Thymus (tissue), 11 donors: ENCODE results near the gene CABP7. TPM values are rescaled to one million over a fixed set of nuclear protein-coding genes. Genes with fewer than 3 reads are reported as not detected.

Experiments
- DNase-seq, 9 donors: peaks; one replicate each; pipeline ENCODE4 v3.0.0-alpha.2; 2013; ENCODE audit warnings: low spot score in 9 of 9, low read depth in 6 of 9, missing footprints in 1 of 9
- H3K27ac ChIP-seq, 2 donors: one replicate each; pipeline ENCODE4 v1.5.1; 2013; ENCODE audit warnings: control low read depth in 1 of 2, low read depth in 1 of 2, low read length in 1 of 2, mild to moderate bottlenecking in 1 of 2, moderate library complexity in 1 of 2
- H3K27me3 ChIP-seq, 2 donors: one replicate each; pipeline ENCODE4 v1.5.1; 2013; ENCODE audit warnings: low read length in 1 of 2; ENCODE audit not compliant: control insufficient read depth in 2 of 2, insufficient read depth in 1 of 2
- H3K36me3 ChIP-seq, 2 donors: one replicate each; pipeline ENCODE4 v1.5.1; 2013; ENCODE audit warnings: low read length in 1 of 2, mild to moderate bottlenecking in 1 of 2, moderate library complexity in 1 of 2; ENCODE audit not compliant: control insufficient read depth in 2 of 2, insufficient read depth in 2 of 2
- H3K4me1 ChIP-seq, 2 donors: one replicate each; pipeline ENCODE4 v1.5.1; 2013; ENCODE audit warnings: low read length in 2 of 2; ENCODE audit not compliant: control insufficient read depth in 2 of 2, insufficient read depth in 2 of 2
- H3K4me3 ChIP-seq, 2 donors: one replicate each; pipeline ENCODE4 v1.5.1; 2013; ENCODE audit warnings: low read length in 2 of 2, control low read depth in 1 of 2, mild to moderate bottlenecking in 1 of 2
- H3K9me3 ChIP-seq, 2 donors: one replicate each; pipeline ENCODE4 v1.5.1; 2013; ENCODE audit warnings: low read length in 1 of 2, mild to moderate bottlenecking in 1 of 2; ENCODE audit not compliant: control insufficient read depth in 2 of 2, insufficient read depth in 1 of 2
- WGBS: extraction: QIAGEN DNeasy Blood & Tissue Kit; methylation state at CpG from one replicate; pipeline ENCODE4 v1.1.7; 2013; 5-methylcytosine and 5-hydroxymethylcytosine counted together
- polyA plus RNA-seq: library from polyadenylated mRNA; stranded (reverse); fragments of 200-250 nt; gene quantifications from one replicate; pipeline ENCODE4 v1.2.3, GENCODE V29; 2013
- total RNA-seq: library from RNA; stranded (reverse); fragments of 120-200 nt; gene quantifications from one replicate; pipeline ENCODE4 v1.2.4, GENCODE V29; 2013
- donor health status: healthy.

CABP7 gene
- total and polyA plus RNA-seq, 2 donors, result 0.14 to 0.52 TPM

DNA sequence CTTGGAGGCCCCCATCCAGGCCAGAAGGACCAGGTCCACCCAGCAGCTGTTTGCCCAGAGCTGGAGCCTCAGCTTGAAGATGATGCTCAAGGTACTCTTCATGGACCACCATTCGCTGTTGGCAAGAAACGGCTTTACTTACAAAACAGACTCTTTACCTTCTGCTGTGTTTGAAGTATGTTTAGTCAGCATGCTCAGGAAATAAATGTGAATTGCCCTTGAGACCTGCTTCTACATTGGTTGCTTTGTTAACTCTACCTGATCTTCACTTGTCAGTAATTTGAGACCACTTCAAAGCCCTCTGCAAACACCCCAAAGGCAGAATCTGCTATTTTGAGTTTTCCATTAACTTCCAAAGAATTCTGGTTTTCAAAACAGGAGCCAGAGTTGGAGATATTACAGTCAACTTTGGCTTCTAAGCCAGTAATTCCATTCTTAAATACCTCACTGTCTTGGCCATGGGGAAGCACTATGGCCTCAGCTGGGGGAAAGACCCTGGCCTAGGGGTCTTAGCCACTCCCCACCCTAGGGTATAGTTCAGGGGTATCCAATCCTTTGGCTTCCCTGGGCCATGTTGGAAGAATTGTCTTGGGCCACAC is 50.0 kb downstream of the CABP7 start:
- H3K27me3 ChIP-seq, result no peaks in the 10 kb centered on the region
- H3K9me3 ChIP-seq, result no peaks in the 10 kb centered on the region
- DNase-seq, result no peak
- peaks cover 19 to 20% of the 10 kb centered on the region in 2 donors for H3K36me3 ChIP-seq
- over 99% methylated on average over 2 of the region's 2 CpGs for WGBS
- H3K27ac ChIP-seq, result no peak overlapping the region
- peaks cover 11 to 16% of the 10 kb centered on the region in 2 donors for H3K4me1 ChIP-seq
- no peak overlapping the region for H3K4me3 ChIP-seq

DNA sequence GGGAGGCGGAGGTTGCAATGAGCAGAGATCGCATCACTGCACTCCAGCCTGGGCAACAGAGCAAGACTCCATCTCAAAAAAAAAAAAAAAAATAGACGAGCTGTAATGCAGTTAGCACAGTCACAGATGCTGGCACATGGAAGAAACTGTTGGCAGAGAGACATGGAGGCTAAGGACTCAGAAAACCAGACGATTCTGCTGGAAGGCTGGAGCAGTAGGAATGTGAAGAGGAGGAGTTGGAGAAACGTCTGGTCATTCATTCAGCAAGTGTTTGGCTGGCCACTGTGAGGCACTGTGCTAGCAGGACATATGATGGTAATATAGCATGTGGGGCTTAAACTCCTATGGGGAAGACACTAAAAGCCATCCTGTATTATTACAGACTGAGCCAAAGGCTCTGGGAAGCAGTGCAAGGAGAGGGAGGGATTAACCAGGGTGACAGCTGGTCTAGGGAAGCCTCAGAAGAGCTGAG is 52.4 kb downstream of the CABP7 start:
- no peaks in the 10 kb centered on the region for H3K27me3 ChIP-seq
- H3K27ac ChIP-seq, result no peak overlapping the region
- peaks cover 19 to 20% of the 10 kb centered on the region in 2 donors for H3K36me3 ChIP-seq
- H3K4me1 ChIP-seq, result peaks cover 7 to 8% of the 10 kb centered on the region in 2 donors
- no peak for DNase-seq
- H3K4me3 ChIP-seq, result no peak overlapping the region
- H3K9me3 ChIP-seq, result no peaks in the 10 kb centered on the region
- 91% methylated on average over 5 of the region's 5 CpGs for WGBS

DNA sequence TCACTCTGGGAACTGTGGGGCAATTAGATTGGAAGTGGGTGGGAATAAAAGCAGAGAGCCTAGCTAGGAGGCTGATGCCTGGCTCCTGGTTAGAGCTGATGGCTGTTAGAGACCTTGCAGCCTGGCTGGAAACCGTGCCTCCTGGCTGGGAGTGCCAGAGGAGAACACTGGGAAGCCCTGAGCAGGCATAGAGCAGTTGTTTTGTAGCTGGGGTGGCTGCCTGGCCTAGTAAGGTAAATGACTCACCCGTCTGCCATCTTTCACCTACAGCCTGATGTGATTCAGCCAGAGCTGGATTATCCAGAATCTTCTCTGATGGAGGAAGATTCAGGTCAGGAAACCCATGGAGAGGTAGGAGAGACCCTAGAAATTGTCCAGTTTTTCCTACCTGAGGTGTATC is 53.4 kb downstream of the CABP7 start:
- 96% methylated on average over 2 of the region's 2 CpGs for WGBS

DNA sequence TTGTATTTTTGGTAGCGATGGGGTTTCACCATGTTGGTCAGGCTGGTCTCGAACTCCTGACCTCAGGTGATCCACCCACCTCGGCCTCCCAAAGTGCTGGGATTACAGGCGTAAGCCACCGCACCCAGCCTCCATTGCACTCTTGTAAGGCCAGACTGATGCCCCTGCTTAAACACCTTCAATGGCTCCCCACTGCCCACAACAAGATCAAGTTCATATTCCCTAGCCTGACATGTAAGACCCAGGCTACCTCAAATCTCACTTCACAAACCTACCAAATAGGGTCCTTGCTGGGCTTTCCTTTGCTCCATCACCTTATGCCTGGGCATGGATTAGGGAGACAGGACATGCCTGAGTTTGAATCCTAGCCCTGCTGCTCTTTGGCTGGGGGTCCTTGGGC is 60.4 kb downstream of the CABP7 start:
- H3K9me3 ChIP-seq, result no peaks in the 10 kb centered on the region
- H3K27ac ChIP-seq, result no peak overlapping the region
- no peak for DNase-seq
- no peak overlapping the region for H3K4me3 ChIP-seq
- H3K27me3 ChIP-seq, result no peaks in the 10 kb centered on the region
- over 99% methylated on average over 5 of the region's 5 CpGs for WGBS
- no peaks in the 10 kb centered on the region for H3K4me1 ChIP-seq
- no peaks in the 10 kb centered on the region for H3K36me3 ChIP-seq

More for the DNA sequence above, 53.4 kb downstream of the CABP7 start:
- peaks cover 19 to 20% of the 10 kb centered on the region in 2 donors for H3K36me3 ChIP-seq
- no peak for DNase-seq
- no peak overlapping the region for H3K27ac ChIP-seq
- no peaks in the 10 kb centered on the region for H3K9me3 ChIP-seq
- H3K27me3 ChIP-seq, result no peaks in the 10 kb centered on the region
- H3K4me1 ChIP-seq, result peaks cover 2% of the 10 kb centered on the region in 2 donors
- no peak overlapping the region for H3K4me3 ChIP-seq

DNA sequence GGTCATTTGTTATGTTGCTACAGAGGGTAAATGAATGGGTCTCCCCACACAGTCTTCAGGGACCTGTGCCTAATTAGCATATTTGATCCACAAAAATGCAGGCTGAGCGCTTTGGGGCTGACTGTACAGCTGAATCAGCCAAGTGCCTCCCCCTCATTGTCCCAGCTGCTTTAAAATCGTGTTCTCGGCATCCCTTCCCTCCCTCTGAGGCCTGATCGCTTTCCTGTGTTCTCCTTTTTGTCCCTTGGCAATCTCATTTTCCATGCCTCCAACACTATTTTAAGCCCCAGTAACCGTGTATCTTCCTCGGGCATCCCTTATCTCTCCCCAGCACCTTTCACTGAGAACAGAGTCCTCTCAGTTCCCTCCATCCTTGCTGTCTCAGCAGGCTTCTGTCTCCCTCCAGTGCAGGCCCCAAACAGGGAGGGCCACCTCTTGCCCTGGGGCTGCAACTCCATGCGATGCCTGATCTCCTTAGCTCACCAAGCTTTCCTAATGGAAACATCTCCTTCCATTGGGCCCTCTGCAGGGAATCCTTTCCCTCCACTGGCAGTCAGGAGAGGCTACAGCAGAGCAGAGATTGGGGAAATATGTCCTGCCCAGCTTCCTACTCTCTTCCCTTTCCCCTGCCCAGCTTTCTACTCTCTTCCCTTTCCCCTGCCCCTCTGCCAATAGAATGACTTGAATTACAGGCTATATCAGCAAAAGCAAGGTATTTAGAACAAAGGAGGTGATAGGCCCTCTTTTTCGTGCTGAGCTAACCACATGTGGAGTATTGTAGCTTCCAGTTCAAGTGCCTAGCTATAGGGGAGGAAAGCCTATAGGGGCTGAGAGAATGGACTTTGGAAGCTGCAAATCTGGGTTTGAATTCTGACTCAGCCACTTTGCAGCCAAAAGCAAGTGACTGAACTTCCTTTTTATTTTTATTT is 61.2 kb downstream of the CABP7 start:
- Histone ChIP-seq H3K4me3 (no peak overlapping the region), H3K9me3 (no peaks in the 10 kb centered on the region), H3K4me1 (no peaks in the 10 kb centered on the region), H3K27me3 (no peaks in the 10 kb centered on the region), H3K27ac (no peak overlapping the region), H3K36me3 (no peaks in the 10 kb centered on the region)
- no peak for DNase-seq
- WGBS, result 83% methylated on average over 8 of the region's 8 CpGs

Other genes with a start within 250 kb of the CABP7 start
- 0.99 TPM for gene NEFH, start 239.8 kb upstream of the CABP7 start, total RNA-seq
- 0.62 TPM for gene NEFH, start 239.8 kb upstream of the CABP7 start, polyA plus RNA-seq
- 31.4 TPM for gene THOC5, start 166.2 kb upstream of the CABP7 start, total RNA-seq
- gene THOC5, start 166.2 kb upstream of the CABP7 start, polyA plus RNA-seq, result 15.8 TPM
- 54.6 TPM for gene NIPSNAP1, start 138.9 kb upstream of the CABP7 start, total RNA-seq
- 30.9 TPM for gene NIPSNAP1, start 138.9 kb upstream of the CABP7 start, polyA plus RNA-seq
- 22.2 TPM for gene NF2, start 116.4 kb upstream of the CABP7 start, total RNA-seq
- gene NF2, start 116.4 kb upstream of the CABP7 start, polyA plus RNA-seq, result 7.0 TPM
- 31.1 TPM for gene ZMAT5, start 47.0 kb downstream of the CABP7 start, total RNA-seq
- gene ZMAT5, start 47.0 kb downstream of the CABP7 start, polyA plus RNA-seq, result 21.8 TPM
- 154 TPM for gene UQCR10, start 47.4 kb downstream of the CABP7 start, total RNA-seq
- 157 TPM for gene UQCR10, start 47.4 kb downstream of the CABP7 start, polyA plus RNA-seq
- 26.4 TPM for gene ASCC2, start 118.3 kb downstream of the CABP7 start, total RNA-seq
- gene ASCC2, start 118.3 kb downstream of the CABP7 start, polyA plus RNA-seq, result 51.8 TPM
- 14.8 TPM for gene MTMR3, start 163.2 kb downstream of the CABP7 start, total RNA-seq
- gene MTMR3, start 163.2 kb downstream of the CABP7 start, polyA plus RNA-seq, result 16.4 TPM